Body of pancreas (tissue), 4 donors: ENCODE data around the gene CERCAM. TPM values are rescaled to one million over a fixed set of nuclear protein-coding genes. Genes with fewer than 3 reads are reported as not detected.
"Not testable (repeated sequence)": the region's sequence is repeated elsewhere in the genome, so short reads cannot be mapped to it uniquely, and the experiment has no call there.

ENCODE experiments used
- ATAC-seq: fragments of 150-250 bp; one replicate; pipeline ENCODE4 v1.9.1; 2016
- DNase-seq, 4 donors: peaks; one replicate each; pipeline ENCODE4 v3.0.0-alpha.2; 2019
- H3K27ac ChIP-seq, 4 donors: fragments of 200-600 bp; sonication (generic); 1 replicate in 3 of 4; 2 replicates in 1 of 4; pipeline versions ENCODE4 v1.5.1 to v1.6.1; 2016 to 2019; ENCODE audit warnings: mild to moderate bottlenecking in 1 of 4, mixed read lengths in 1 of 4, moderate library complexity in 1 of 4
- H3K27me3 ChIP-seq, 2 donors: fragments of 200-600 bp; sonication (generic); one replicate each; pipeline ENCODE4 v1.6.0; 2016; ENCODE audit warnings: mild to moderate bottlenecking in 1 of 2
- H3K36me3 ChIP-seq, 2 donors: fragments of 200-600 bp; sonication (generic); replicated peaks in 1 of 2; 2 replicates each; pipeline ENCODE4 v1.5.1; 2016; ENCODE audit warnings: low read depth in 2 of 2; ENCODE audit not compliant: insufficient read depth in 1 of 2
- H3K4me1 ChIP-seq: fragments of 200-600 bp; sonication (generic); one replicate; pipeline ENCODE4 v1.6.0; 2016
- H3K4me3 ChIP-seq, 2 donors: fragments of 200-600 bp; sonication (generic); 1 replicate in 1 of 2; 2 replicates in 1 of 2; pipeline ENCODE4 v1.5.1; 2016 to 2019
- H3K9me3 ChIP-seq, 3 donors: fragments of 200-600 bp; sonication (generic); 1 replicate in 2 of 3; 2 replicates in 1 of 3; pipeline ENCODE4 v1.5.1; 2016
- CTCF ChIP-seq, 7 experiments: fragments of 450-650 bp in 4 of 7; fragments of 200-600 bp in 3 of 7; sonication (generic) in 3 of 7; IDR thresholded peaks; one replicate each; pipeline ENCODE4 v1.5.1; 2016 to 2019; ENCODE audit warnings: antibody characterized with exemption in 7 of 7
- POLR2A ChIP-seq, 3 donors: fragments of 450-650 bp; IDR thresholded peaks; one replicate each; pipeline ENCODE4 v1.6.1; 2016; ENCODE audit warnings: antibody characterized with exemption in 3 of 3, mild to moderate bottlenecking in 2 of 3
- WGBS, 2 donors: methylation state at CpG; one replicate each; pipeline ENCODE4 v1.1.5; 2017; 5-methylcytosine and 5-hydroxymethylcytosine counted together
- intact Hi-C: fragments of 100-400 bp; cut with DNase I; formaldehyde crosslinking; loops from one replicate; pipeline ENCODE4 v1.15.1; 2023
- total RNA-seq, 2 donors: library from RNA; depleted of rRNA; stranded (reverse); fragments of >200 nt; gene quantifications; one replicate each; pipeline ENCODE4 v1.1.0, GENCODE V29; 2016

CERCAM gene
- total RNA-seq, 2 donors from 2014 or later = 28.0 to 42.0 TPM

GRCh38 chr9:128438343-128439109 is 17.9 kb downstream of the CERCAM start:
- WGBS, 2 donors = 22 to 50% methylated on average over 2 to 12 of the region's 12 CpGs
- no peak overlapping the region for H3K27ac ChIP-seq
- H3K4me3 ChIP-seq = no peak overlapping the region
- H3K9me3 ChIP-seq = no peaks in the 10 kb centered on the region
- intact Hi-C loops = no loop called here
- H3K27me3 ChIP-seq = no peaks in the 10 kb centered on the region
- H3K36me3 ChIP-seq = no peaks in the 10 kb centered on the region
- ATAC-seq = peak; percentile 96
- peak; percentile 84 to 98 (median 88) for TF ChIP-seq CTCF (IDR thresholded peaks at IDR 0.05)
- no peak for TF ChIP-seq POLR2A (IDR thresholded peaks at IDR 0.05)
- H3K4me1 ChIP-seq = no peaks in the 10 kb centered on the region
- peak; percentile 88 to 91 (median 90) for DNase-seq

DNA sequence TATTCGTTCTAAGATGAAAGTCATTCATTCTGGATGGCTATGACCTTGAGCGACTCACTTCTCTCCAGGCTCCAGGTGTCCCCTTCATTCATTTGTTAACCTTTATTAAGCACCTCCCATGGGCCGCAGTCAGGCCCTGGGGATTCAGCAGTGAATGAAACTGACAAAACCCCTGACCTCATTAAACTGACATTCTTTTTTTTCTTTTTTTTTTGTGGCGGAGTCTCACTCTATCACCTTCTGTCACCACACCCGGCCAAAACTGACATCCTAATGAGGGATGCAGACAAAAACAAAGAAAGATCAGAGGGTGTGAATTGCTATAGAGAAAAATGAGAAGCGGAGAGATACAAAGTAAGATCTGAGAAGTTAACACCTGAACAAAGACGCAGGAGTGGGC is 18.6 kb downstream of the CERCAM start:
- H3K9me3 ChIP-seq = no peaks in the 10 kb centered on the region
- intact Hi-C loops = no loop called here
- no peaks in the 10 kb centered on the region for H3K27me3 ChIP-seq
- H3K4me1 ChIP-seq = no peaks in the 10 kb centered on the region
- no peak overlapping the region for H3K27ac ChIP-seq
- no peak for DNase-seq
- TF ChIP-seq POLR2A (IDR thresholded peaks at IDR 0.05) (no peak), CTCF (IDR thresholded peaks at IDR 0.05) (no peak)
- H3K36me3 ChIP-seq = no peaks in the 10 kb centered on the region
- H3K4me3 ChIP-seq = no peak overlapping the region
- 50 to 62% methylated on average over 7 of the region's 7 CpGs for WGBS, 2 donors
- ATAC-seq = no peak

- TF ChIP-seq CTCF (IDR thresholded peaks at IDR 0.05) (no peak), POLR2A (IDR thresholded peaks at IDR 0.05) (no peak)
- H3K4me1 ChIP-seq = no peaks in the 10 kb centered on the region
- H3K36me3 ChIP-seq = no peaks in the 10 kb centered on the region
- ATAC-seq (no peak), DNase-seq (no peak)
- WGBS, 2 donors = 26 to 29% methylated on average over 6 of the region's 6 CpGs
- H3K27me3 ChIP-seq = no peaks in the 10 kb centered on the region
- intact Hi-C loops = no loop called here
- no peak overlapping the region for H3K27ac ChIP-seq
- no peaks in the 10 kb centered on the region for H3K9me3 ChIP-seq
- H3K4me3 ChIP-seq = no peak overlapping the region
Observed at GRCh38 chr9:128442150-128442549, 21.5 kb downstream of the CERCAM start.

DNA sequence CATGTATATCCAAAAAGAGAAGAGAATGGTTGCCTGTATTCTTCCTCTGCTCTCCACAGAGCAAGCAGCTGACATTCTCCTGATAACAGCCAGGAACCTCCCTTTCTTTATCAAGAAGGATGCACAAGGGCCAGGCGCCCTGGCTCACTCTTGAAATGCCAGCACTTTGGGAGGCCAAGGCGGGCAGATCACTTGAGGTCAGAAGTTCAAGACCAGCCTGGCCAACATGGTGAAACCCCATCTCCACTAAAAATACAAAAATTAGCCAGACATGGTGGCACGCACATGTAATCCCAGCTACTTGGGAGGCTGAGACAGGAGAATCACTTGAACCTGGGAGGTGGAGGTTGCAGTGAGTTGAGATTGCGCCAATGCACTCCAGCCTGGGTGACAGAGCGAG is 25.8 kb downstream of the CERCAM start:
- H3K36me3 ChIP-seq, H3K4me1 ChIP-seq, intact Hi-C loops, H3K27ac ChIP-seq, H3K9me3 ChIP-seq, H3K4me3 ChIP-seq, DNase-seq, ATAC-seq, H3K27me3 ChIP-seq: not testable (repeated sequence)
- WGBS, 2 donors = 87 to 97% methylated on average over 5 of the region's 5 CpGs

- DNase-seq = no peak
- no peaks in the 10 kb centered on the region for H3K4me1 ChIP-seq
- no peaks in the 10 kb centered on the region for H3K9me3 ChIP-seq
- H3K4me3 ChIP-seq = no peak overlapping the region
- intact Hi-C loops = no loop called here
- TF ChIP-seq CTCF (IDR thresholded peaks at IDR 0.05) (no peak), POLR2A (IDR thresholded peaks at IDR 0.05) (no peak)
- 90 to 97% methylated on average over 2 of the region's 2 CpGs for WGBS, 2 donors
- ATAC-seq = no peak
- H3K27me3 ChIP-seq = no peaks in the 10 kb centered on the region
- H3K27ac ChIP-seq = no peak overlapping the region
- H3K36me3 ChIP-seq = no peaks in the 10 kb centered on the region
Observed at GRCh38 chr9:128448746-128449145, 28.1 kb downstream of the CERCAM start.
